HG02623 (cell line): Measurements from ENCODE around the gene DUS1L.

Experiments used
- ATAC-seq: cut with Tn5 transposase; IDR thresholded peaks from one replicate; pipeline ENCODE4 v1.9.1; 2021; ENCODE audit warnings: moderate library complexity; ENCODE audit not compliant: unreplicated experiment

The DUS1L gene

DNA sequence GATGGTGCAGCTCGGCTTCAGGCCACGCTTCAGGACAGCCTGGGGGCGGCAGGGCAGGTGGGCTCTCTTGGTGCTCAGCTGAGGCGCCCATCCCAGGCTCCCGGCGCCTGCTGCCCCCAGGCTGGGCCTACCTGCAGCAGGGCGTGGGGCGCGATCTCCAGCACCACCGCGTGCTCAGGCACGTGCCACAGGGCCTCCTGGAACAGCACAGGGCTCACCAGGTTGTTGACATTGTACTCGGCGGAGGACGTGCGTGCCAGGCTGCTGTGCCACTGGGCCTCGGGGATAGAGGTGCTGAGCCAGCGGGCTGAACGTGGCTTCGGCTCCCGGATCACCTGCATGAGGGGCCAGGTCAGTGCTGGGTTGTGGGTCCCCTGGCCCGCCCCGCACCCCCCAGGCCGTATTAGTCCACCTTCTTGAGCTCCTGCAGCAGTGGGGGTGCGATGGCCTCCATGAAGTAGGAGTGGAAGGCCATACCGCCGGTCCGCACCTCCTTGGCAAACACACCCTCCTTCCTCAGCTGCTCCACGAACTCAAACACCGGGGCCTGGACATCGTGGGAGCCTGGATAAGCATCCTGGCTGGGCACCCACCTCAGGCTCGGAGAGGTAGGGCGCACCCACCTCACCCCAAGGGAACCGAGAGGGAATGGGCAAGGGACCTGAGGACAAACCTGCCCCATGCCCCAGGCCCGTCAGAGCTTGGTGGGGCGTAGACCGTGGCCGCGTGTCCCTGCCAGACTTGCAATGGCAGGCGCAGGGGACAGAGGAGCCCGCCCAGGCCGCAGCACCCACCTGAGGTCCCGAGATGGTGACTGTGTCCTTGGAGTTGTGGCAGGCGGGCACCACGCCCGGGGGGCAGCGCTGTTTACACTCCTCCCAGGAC, 23.5 kb upstream of the DUS1L start:
- ATAC-seq, result no peak

- ATAC-seq, result no peak
Observed at GRCh38 chr17:82087961-82088837, 22.6 kb upstream of the DUS1L start.

- ATAC-seq, result no peak
Observed at GRCh38 chr17:82086941-82087906, 21.6 kb upstream of the DUS1L start.

DNA sequence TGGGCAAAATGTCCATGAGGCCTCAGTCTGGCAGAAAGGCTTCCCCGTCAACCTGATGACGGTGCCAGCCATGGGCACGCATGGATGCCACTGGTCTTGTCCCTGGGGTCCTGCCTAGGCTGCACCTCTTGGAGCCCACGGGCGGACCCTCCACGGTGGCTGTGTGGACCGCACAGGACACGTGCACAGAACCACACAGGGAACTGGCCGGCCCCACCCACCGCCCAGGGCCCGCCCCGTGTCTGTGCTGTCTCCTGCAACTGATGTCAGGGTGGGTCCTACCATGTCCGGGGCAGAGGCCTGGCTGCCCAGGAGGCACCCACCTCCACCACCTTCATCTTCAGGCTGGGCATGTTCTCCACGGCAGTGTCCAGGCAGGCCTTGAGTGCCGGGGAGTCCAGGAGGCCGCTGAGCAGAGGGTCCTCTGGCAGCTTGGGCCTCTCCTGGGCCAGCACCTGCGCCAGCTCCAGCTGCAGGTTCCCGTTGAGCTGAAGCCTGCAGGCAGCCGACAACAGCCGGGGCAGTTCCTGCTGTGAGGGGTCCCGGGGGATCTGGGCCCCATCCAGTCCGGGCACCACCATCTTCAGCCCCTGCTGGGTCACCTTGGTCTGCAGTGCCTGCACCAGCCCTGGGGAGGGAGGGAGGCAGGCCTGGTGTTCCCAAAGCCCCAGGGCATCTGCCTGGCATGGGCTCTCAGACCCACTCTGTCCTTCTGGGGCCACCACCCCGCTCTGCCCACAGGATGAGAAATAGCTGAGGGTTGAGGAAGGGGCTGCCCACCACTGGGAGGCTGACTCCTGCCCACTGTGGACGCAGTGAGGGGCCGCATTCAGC, 20.5 kb upstream of the DUS1L start:
- no peak for ATAC-seq

DNA sequence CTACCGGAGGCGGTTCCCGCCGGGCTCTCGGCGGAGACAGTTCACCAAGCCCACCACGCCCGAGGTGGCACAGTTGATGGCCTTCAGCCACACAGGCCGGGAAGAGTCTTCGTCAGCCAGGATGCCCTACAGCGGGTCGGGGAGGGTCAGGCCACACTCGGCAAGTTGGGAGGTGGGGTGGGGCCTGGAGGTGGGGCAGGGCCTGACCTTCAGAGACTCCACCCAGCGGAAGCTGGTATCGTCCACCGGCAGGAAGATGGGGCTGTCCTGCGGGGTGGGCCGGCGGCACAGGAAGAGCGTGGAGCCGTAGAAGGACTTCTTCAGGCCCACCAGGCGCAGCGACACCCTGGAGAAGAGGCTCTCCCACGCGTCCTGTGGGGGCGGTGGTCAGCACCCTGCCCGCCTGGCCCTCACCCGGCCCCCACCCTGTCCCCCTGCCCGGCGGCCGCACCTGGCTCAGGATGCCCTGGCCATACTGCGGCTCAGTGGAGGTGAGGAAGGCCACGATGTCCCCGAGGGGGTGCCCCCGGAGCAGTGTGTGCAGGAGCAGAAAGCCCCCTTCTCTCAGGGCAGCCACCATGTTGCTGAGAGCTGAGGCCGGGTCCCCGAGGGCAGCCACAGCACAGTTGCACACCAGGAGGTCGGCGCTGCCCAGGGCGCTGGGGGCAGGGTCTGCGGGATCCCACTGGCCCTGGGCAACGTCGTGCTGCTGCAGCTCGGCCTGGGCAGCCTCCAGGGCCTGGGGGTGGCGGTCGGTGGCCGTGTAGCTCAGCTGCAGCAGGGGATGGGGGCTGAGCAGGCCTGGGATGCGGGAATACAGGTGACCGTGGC, 19.6 kb upstream of the DUS1L start:
- no peak for ATAC-seq

- ATAC-seq, result no peak
Observed at GRCh38 chr17:82084373-82085030, 18.9 kb upstream of the DUS1L start.

DNA sequence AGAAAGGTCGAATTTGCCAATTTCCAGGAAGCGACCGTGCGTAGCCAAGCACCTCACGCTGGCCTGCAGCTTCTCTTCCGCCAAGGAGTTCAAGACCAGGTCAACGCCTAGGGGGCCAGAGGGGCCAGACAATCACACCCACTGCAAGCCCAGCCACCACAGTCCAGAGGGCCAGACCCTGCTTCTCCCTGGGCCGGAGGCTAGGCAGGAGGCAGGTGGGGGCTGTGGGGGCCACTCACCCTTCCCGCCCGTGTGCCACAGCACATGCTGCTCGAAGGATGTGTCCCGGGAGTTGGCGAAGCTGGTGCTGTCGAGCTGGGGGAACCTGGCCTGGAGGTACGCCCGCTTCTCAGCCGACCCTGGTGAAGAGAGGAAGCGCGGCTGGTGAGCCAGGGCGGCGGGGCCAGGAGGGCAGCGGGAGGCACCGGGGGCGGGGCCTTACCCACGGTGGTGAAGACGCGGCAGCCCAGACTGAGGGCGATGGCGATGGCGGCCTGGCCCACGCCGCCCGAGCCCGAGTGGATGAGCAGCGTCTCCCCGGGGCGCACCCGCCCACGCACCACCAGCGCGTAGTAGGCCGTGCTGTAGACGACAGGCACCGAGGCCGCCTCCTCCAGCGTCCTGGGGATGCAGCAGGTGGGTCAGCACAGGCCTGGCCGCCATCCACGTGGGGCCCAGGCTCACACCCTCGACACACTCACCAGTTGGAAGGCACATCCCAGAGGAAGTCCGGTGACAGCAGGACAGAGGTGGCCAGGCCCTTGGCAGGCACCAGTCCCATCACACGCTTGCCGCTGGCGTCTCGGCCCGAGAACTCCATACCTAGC, 18.1 kb upstream of the DUS1L start:
- ATAC-seq, result no peak

- no peak for ATAC-seq
Observed at GRCh38 chr17:82083009-82083408, 17.4 kb upstream of the DUS1L start.

GRCh38 chr17:82082456-82082855, 16.9 kb upstream of the DUS1L start:
- ATAC-seq, result no peak

- no peak for ATAC-seq
Observed at GRCh38 chr17:82081966-82082365, 16.4 kb upstream of the DUS1L start.

- ATAC-seq, result no peak
Observed at GRCh38 chr17:82081546-82081945, 15.9 kb upstream of the DUS1L start.

DNA sequence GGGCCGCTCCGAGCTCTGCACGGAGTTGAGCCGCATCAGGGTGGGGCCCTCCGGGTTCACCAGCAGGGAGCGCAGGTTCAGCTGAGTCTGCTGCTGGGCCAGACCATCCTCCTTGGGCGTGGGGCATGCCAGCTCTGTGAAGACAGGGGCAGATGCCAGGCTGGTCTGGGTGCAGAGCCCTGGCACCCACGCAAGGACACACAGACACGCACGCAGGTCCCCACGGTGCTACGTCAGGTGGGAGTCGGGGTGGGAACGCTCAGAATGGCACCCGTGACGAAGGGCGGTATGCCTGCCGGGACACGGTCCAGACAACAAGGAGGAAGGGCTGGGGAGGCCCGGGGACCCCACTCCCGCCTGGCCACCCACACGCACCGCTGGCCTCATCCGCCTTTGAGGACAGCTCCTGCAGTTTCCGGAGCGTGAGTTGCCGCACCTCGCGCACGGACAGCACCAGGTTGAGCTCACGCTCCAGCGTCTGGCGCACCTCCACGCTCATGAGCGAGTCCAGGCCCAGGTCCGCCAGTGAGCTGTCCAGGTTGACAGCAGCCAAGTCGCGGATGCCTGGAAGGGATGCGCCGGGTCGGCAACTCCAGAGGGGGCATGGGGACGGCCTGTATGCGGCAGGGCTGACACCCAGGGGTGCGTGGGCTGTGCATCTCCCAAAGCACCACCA, 15.3 kb upstream of the DUS1L start:
- no peak for ATAC-seq

DNA sequence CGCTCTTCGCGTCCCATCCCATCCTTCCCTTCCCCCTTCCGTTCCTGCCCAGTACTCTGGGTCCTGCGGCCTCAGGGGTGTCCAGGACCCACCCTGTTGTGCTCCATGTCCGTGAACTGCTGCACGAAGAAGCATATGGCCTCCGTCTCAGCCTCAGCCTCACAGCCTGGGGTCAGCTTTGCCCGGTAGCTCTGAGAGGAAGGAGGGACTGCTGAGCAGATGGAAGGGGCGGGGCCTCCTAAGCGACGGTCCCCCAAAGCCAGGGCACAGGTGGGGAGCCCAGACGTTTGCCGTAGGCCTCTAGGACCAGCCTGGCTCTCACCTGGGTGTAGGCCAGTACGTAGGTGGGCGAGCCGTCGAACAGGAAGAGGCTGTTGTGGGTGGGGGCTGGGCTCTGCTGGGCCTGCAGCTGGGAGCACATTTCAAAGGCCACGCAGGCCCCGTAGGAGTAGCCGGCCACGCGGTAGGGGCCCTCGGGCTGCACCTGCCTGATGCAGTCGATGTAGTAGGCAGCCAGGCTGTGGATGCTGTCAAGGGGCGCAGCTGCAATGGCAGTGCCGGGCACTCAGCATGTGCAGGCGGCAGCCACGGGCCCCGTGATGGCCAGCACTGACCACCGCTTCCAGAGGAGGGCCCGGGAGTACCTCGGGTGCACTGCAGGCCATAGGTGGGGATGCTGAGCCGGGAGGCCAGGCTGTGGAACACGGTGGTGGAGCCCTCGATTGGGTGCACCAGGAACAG, 14.6 kb upstream of the DUS1L start:
- no peak for ATAC-seq

DNA sequence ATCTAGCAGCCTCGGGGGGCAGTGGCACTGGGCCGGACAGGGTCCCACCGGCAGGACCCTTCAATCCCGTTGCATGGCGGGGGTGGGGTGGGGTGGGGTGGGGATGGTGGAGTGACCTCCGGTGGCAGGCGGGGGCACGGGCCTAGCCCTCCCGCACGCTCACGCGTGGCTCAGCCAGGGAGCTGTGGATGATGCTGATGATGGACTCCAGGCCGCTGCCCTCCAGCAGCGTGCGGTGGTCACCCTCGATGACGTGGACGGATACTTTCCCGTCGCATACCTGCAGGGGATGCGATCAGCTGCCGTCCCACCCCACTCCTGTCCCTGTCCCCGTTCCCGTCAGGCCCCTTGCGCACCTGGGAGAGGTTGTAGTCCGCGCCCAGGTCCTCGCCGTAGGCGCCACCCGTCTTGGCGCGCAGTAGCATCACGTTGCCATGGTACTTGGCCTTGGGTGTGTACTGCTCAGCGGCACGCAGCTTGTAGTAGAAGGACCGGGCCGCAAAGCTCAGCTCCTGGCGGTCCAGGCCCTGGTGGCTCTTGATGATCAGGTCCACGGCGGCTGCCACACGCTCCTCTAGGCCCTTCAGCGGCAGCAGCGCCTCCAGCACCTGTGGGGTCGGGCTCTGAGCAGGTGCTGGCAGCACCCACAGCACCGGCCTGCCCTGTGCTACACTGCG, 13.5 kb upstream of the DUS1L start:
- no peak for ATAC-seq

DNA sequence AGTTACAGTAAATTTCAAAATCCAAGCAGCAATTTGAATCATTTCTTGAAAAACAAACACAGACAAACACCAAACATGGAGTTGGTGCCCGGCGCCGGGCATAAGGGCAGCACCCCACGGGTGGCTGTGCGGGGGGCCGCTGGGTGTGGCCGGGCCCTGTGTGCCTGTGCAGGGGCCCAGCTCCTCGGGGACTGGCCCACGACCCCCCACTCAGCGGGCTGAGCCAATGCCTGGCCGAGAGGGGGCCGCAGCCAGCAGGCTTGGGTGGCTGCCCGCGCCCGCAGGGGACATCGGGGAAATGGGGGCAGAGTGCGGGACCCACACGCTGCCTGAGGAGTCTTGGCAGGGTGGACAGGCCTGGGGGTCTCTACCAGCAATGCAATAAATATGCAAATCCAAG, 12.8 kb upstream of the DUS1L start:
- ATAC-seq, result no peak
